ENCODE measurements around the gene FZD10. TPM values are rescaled to one million over a fixed set of nuclear protein-coding genes. Genes with fewer than 3 reads are reported as not detected.

The FZD10 gene
- total RNA-seq, 4 donors from 2014 or later = under 0.01 to 0.39 (median 0.21) TPM

DNA sequence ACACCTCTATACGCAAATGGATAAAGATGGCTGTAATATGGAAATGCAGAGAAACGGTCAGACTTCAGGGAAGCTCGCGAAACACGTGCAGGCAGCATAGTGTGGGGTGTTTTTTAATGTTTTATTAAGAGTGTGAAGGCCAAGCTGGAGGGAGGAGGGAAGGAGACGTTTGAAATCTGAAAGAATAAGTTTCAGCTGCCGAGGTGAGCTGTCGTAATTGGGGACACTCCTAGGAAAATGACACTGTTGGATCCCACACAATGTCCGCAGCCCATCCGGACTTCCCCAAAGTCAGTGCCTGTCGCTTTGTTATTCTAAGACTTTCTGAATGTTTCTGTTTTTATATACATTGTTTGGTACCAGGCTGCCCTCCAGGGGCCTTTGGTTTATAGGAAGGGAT, 8.3 kb downstream of the FZD10 start:
- Histone ChIP-seq H3K27me3 (peaks cover 0 to 11% of the 10 kb centered on the region in 2 donors), H3K36me3 (no peaks in the 10 kb centered on the region), H3K9me3 (peaks cover 0 to 15% (median 0%) of the 10 kb centered on the region in 4 donors), H3K4me1 (no peaks in the 10 kb centered on the region), H3K27ac (no peak overlapping the region), H3K4me3 (no peak overlapping the region)
- no peak for DNase-seq (ENCODE audit: low spot score in 2 of 2)
- TF ChIP-seq EP300 (IDR thresholded peaks at IDR 0.05) (no peak), POLR2A (IDR thresholded peaks at IDR 0.05) (no peak)
- TF ChIP-seq, protein P1, sequence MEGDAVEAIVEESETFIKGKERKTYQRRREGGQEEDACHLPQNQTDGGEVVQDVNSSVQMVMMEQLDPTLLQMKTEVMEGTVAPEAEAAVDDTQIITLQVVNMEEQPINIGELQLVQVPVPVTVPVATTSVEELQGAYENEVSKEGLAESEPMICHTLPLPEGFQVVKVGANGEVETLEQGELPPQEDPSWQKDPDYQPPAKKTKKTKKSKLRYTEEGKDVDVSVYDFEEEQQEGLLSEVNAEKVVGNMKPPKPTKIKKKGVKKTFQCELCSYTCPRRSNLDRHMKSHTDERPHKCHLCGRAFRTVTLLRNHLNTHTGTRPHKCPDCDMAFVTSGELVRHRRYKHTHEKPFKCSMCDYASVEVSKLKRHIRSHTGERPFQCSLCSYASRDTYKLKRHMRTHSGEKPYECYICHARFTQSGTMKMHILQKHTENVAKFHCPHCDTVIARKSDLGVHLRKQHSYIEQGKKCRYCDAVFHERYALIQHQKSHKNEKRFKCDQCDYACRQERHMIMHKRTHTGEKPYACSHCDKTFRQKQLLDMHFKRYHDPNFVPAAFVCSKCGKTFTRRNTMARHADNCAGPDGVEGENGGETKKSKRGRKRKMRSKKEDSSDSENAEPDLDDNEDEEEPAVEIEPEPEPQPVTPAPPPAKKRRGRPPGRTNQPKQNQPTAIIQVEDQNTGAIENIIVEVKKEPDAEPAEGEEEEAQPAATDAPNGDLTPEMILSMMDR (IDR thresholded peaks at IDR 0.05) = no peak
- WGBS, 2 donors = 51% methylated on average over 11 of the region's 11 CpGs

DNA sequence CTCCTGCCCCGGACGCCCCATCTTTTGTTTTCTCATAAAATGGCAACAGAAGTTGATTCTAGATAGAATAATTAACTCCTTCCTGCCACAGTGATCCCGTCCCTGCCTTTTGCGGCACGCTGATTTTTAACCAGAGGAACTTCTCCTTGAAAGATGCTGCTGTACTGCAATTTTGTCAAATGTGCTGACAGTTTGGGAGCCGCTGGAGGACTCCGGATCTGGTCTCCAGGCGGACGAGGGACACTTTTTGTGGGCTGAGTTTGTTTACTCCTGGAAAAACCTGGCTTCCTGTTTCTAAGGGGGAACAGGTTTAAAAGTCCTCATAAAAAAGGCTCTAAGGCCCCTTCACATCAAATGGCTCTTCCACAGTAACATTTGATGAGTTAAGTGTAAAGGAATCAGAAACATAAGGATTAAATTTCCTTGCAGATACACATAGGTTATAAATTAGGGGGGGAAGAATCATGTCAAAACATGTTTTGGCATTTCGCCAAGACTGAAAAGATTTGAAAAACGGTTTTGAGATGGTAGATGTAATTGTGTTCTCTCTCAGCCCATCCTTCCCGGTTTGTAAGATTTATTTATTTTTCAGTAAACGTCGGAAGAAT, 15.5 kb downstream of the FZD10 start:
- DNase-seq (ENCODE audit: low spot score in 2 of 2) = no peak

DNA sequence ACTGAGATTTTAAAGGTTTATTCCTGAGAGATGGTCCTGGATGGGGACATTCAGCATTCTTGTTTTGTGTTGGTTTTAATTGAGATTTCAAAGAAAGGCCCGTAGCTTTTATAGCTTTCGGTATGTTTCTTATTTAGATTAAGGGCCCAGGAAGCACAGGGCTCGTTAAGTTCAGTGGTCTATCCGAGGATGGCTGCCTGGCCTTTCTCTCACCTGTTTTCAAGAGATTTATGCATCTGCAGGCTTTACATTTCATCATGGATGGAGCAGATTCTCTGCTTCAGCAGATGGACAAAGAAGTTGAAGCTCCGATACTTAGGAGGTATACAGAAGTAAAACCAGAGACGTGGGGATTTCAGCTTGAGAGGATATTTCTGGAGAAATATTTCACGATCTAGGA, 16.0 kb downstream of the FZD10 start:
- H3K36me3 ChIP-seq = no peaks in the 10 kb centered on the region
- peaks cover 0 to 53% (median 0%) of the 10 kb centered on the region in 4 donors for H3K9me3 ChIP-seq
- no peaks in the 10 kb centered on the region for H3K27me3 ChIP-seq
- DNase-seq (ENCODE audit: low spot score in 2 of 2) = no peak
- 60 to 62% methylated on average over 7 of the region's 7 CpGs for WGBS, 2 donors
- no peaks in the 10 kb centered on the region for H3K4me1 ChIP-seq
- no peak overlapping the region for H3K4me3 ChIP-seq
- no peak overlapping the region for H3K27ac ChIP-seq
- TF ChIP-seq POLR2A (IDR thresholded peaks at IDR 0.05) (no peak), EP300 (IDR thresholded peaks at IDR 0.05) (no peak)
- TF ChIP-seq, protein P1 (IDR thresholded peaks at IDR 0.05) = no peak

More for the DNA sequence above, 15.5 kb downstream of the FZD10 start:
- Histone ChIP-seq H3K9me3 (peaks cover 0 to 47% (median 0%) of the 10 kb centered on the region in 4 donors), H3K27ac (no peak overlapping the region), H3K4me1 (no peaks in the 10 kb centered on the region), H3K27me3 (no peaks in the 10 kb centered on the region), H3K4me3 (no peak overlapping the region), H3K36me3 (no peaks in the 10 kb centered on the region)
- TF ChIP-seq EP300 (IDR thresholded peaks at IDR 0.05) (no peak), POLR2A (IDR thresholded peaks at IDR 0.05) (no peak)
- TF ChIP-seq, protein P1 (IDR thresholded peaks at IDR 0.05) = no peak
- 27 to 28% methylated on average over 14 of the region's 14 CpGs for WGBS, 2 donors

DNA sequence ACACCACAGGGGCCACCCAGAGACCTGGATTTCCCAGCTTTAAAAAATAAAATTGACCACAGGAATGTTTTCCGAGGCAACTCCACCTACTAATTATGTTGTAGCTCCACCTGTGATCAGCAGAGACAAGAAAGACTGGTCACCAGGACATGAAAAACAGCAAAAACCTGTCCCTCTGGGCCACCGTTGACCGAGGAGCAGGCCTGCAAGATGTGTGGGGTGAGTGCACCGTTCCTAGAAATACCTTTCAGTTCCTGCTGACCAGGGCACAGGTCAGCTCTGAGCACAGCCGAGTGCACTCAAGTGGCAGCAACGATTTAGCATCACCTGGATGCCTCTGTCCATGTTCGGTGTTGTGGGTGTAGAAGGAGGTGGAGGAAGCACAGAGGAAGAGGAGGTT, 16.9 kb downstream of the FZD10 start:
- Histone ChIP-seq H3K4me3 (no peak overlapping the region), H3K4me1 (no peaks in the 10 kb centered on the region), H3K27ac (no peak overlapping the region), H3K27me3 (no peaks in the 10 kb centered on the region), H3K36me3 (no peaks in the 10 kb centered on the region), H3K9me3 (peaks cover 0 to 54% (median 0%) of the 10 kb centered on the region in 4 donors)
- no peak for DNase-seq (ENCODE audit: low spot score in 2 of 2)
- TF ChIP-seq POLR2A (IDR thresholded peaks at IDR 0.05) (no peak), EP300 (IDR thresholded peaks at IDR 0.05) (no peak)
- TF ChIP-seq, protein P1 (IDR thresholded peaks at IDR 0.05) = no peak
- 79 to 82% methylated on average over 7 of the region's 7 CpGs for WGBS, 2 donors

DNA sequence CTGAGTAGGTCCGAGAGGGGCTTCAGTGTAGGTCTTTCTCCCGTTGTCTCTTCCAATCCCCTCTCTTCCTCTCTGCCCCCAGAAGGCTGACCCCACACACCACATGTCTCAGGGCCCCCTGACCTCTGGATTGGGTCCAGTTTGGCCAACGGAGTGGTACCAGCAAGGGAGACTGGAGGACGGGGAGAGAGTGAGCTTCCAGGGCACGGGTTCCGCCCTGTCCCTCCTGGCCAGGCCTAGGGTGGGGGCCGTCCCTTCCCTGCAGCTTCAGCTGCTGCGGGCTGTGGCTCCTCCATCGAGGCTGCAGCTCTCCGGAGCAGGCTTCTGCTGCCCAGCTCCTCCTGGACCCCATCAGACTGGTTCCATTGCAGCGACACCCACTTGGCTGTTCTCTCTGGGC, 17.4 kb downstream of the FZD10 start:
- 87 to 88% methylated on average over 11 of the region's 11 CpGs for WGBS, 2 donors

More for the DNA sequence above, 17.4 kb downstream of the FZD10 start:
- TF ChIP-seq, protein P1 (IDR thresholded peaks at IDR 0.05) = no peak
- TF ChIP-seq EP300 (IDR thresholded peaks at IDR 0.05) (no peak), POLR2A (IDR thresholded peaks at IDR 0.05) (no peak)
- Histone ChIP-seq H3K27me3 (no peaks in the 10 kb centered on the region), H3K9me3 (peaks cover 0 to 54% (median 0%) of the 10 kb centered on the region in 4 donors), H3K4me3 (no peak overlapping the region), H3K36me3 (no peaks in the 10 kb centered on the region), H3K27ac (no peak overlapping the region), H3K4me1 (no peaks in the 10 kb centered on the region)
- DNase-seq (ENCODE audit: low spot score in 2 of 2) = no peak

Measured in tibial nerve (tissue), 4 donors.